Astrocyte (in vitro differentiated cells and primary cell): Measurements from ENCODE around the gene ATP6V1B1.

ENCODE experiments used
- EZH2 ChIP-seq: IDR thresholded peaks from 2 replicates; pipeline ENCODE4 v1.6.1; 2012; ENCODE audit warnings: mild to moderate bottlenecking, low read length, inconsistent platforms; ENCODE audit not compliant: insufficient read depth
- TF ChIP-seq, protein P1 (sequence below): IDR thresholded peaks from 2 replicates; pipeline ENCODE4 v1.5.1; 2011; ENCODE audit warnings: low read depth, mild to moderate bottlenecking, inconsistent platforms, low read length, moderate library complexity; ENCODE audit not compliant: insufficient read depth

DNA sequence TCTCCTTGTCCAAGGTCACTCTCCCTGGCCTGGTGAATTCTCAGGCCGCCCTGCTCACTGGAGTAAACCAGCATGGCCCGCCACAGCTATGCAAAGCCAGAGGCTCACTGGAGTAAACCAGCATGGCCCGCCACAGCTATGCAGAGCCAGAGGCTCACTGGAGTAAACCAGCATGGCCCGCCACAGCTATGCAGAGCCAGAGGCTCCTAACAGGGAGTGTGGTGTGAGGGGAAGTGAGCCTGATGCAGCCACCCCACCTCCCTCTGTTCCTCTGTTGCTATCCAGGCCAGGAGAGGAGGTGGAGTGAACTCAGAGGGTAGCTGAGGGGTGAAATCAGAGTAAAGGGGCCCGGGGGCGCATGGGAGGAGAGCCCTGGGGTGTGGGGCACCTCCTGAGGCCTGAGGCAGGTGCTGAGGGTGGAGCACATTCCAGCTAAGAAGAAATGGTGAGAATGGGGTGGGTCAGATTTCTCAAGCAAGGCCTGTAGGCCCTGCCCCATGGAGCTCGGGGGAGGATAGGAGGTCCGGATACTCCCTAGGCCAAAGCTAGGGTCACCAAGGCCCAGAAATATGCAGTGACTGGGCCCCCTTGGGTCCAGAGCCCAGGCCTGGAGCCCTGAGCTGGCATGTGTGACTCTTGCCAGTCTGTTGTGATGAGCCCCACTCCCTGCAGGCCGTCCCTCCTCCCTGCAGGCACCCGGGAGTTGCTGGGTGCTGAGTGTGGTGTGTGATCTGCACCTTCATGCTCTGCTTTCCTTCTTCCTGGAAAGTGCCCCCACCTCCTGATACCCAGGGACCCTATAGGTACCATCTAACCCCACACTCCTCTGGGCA is 1.5 kb downstream of the ATP6V1B1 start:
- TF ChIP-seq, protein P1, sequence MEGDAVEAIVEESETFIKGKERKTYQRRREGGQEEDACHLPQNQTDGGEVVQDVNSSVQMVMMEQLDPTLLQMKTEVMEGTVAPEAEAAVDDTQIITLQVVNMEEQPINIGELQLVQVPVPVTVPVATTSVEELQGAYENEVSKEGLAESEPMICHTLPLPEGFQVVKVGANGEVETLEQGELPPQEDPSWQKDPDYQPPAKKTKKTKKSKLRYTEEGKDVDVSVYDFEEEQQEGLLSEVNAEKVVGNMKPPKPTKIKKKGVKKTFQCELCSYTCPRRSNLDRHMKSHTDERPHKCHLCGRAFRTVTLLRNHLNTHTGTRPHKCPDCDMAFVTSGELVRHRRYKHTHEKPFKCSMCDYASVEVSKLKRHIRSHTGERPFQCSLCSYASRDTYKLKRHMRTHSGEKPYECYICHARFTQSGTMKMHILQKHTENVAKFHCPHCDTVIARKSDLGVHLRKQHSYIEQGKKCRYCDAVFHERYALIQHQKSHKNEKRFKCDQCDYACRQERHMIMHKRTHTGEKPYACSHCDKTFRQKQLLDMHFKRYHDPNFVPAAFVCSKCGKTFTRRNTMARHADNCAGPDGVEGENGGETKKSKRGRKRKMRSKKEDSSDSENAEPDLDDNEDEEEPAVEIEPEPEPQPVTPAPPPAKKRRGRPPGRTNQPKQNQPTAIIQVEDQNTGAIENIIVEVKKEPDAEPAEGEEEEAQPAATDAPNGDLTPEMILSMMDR = no peak
- TF ChIP-seq EZH2 = no peak
